NOMO-1 treated with DMSO at 0.1 percent for 48 hours (cell line): ENCODE data around the gene ALDH1A3.

Experiments
- DNase-seq: peaks from one replicate; lab custom pipeline; 2025; ENCODE audit not compliant: unreplicated experiment; lab: John Stamatoyannopoulos, UW

The ALDH1A3 gene

GRCh38 chr15:100900795-100901169 is 21.2 kb downstream of the ALDH1A3 start:
- DNase-seq, result no peak

- DNase-seq, result no peak
These were observed 21.7 kb downstream of the ALDH1A3 start for GRCh38 chr15:100901296-100901695.

- DNase-seq, result no peak
These were observed 22.2 kb downstream of the ALDH1A3 start for GRCh38 chr15:100901702-100902435.

- DNase-seq, result peak; percentile 61
These were observed 23.0 kb downstream of the ALDH1A3 start for GRCh38 chr15:100902436-100903167.

- DNase-seq, result no peak
These were observed 23.5 kb downstream of the ALDH1A3 start for GRCh38 chr15:100903168-100903554.

GRCh38 chr15:100905850-100906249 is 26.2 kb downstream of the ALDH1A3 start:
- DNase-seq, result no peak

GRCh38 chr15:100908466-100908865 is 28.8 kb downstream of the ALDH1A3 start:
- DNase-seq, result no peak

- no peak for DNase-seq
These were observed 29.9 kb downstream of the ALDH1A3 start for GRCh38 chr15:100909565-100909964.

- DNase-seq, result no peak
These were observed 30.6 kb downstream of the ALDH1A3 start for GRCh38 chr15:100909989-100910955.

GRCh38 chr15:100911086-100911485 is 31.5 kb downstream of the ALDH1A3 start:
- no peak for DNase-seq

GRCh38 chr15:100913961-100914360 is 34.3 kb downstream of the ALDH1A3 start:
- no peak for DNase-seq

- no peak for DNase-seq
These were observed 35.2 kb downstream of the ALDH1A3 start for GRCh38 chr15:100914876-100915275.

GRCh38 chr15:100918034-100918689 is 38.5 kb downstream of the ALDH1A3 start:
- DNase-seq, result peak; percentile 84

- DNase-seq, result peak; percentile 60
These were observed 39.3 kb downstream of the ALDH1A3 start, which contains the start of gene LRRK1 for GRCh38 chr15:100918690-100919480. Gene LRRK1 (plus strand): TSS chr15:100919357. CDS start chr15:100924633, 5,276 bp downstream.

GRCh38 chr15:100919481-100920405 is 40.1 kb downstream of the ALDH1A3 start:
- DNase-seq, result no peak

GRCh38 chr15:100920516-100921135 is 41.0 kb downstream of the ALDH1A3 start:
- DNase-seq, result no peak

GRCh38 chr15:100922192-100923040 is 42.8 kb downstream of the ALDH1A3 start:
- peak; percentile 86 for DNase-seq
